ENCODE measurements around the gene ATP10A. TPM values are rescaled to one million over a fixed set of nuclear protein-coding genes. Genes with fewer than 3 reads are reported as not detected.

The ATP10A gene
- total and polyA plus RNA-seq, 9 of the 15 experiments (the other 6 are each of a cell fraction or from before 2014, with no cell fraction given) = 0.09 TPM; not detected in 8

- BruUV-seq (replicated peaks) = no TSS peak
- FAIRE-seq = no peak
- 1% methylated on average over 6 of the region's 6 CpGs for WGBS (ENCODE audit: insufficient coverage, low coverage, missing lambda C conversion rate)
- H3K27ac ChIP-seq (ENCODE audit: extremely low read depth, low read depth, low read length) = no peak overlapping the region
- in situ Hi-C loops (cut with MboI) = no loop called here
- H2AFZ ChIP-seq (ENCODE audit: low read depth, low read length) = no peak overlapping the region
- no peaks in the 10 kb centered on the region for H3K9me3 ChIP-seq (replicated peaks; ENCODE audit: control insufficient read depth, insufficient read depth, low read depth, low read length)
- H3K4me3 ChIP-seq = no peak overlapping the region
- DNase-seq (ENCODE audit: extremely low read depth in 1 of 4, low spot score in 3 of 4) = no peak
- H3K4me1 ChIP-seq (replicated peaks in 1 of 2; ENCODE audit: control insufficient read depth in 2 of 2, insufficient read depth in 2 of 2, low read length in 2 of 2) = no peaks in the 10 kb centered on the region
- H4K20me1 ChIP-seq (replicated peaks; ENCODE audit: control insufficient read depth, insufficient read depth, low read length) = no peaks in the 10 kb centered on the region
- ATAC-seq = no peak
- no peaks in the 10 kb centered on the region; a peak in 1 of 5 replicates for H3K27me3 ChIP-seq (ENCODE audit: control insufficient read depth in 2 of 2, insufficient read depth in 2 of 2, low read length in 2 of 2)
- H3K9me1 ChIP-seq (ENCODE audit: control insufficient read depth, insufficient read depth, low read length) = no peaks in the 10 kb centered on the region
- no peak overlapping the region for H3K4me2 ChIP-seq (ENCODE audit: insufficient read depth, low read length)
- POLR2A ChIA-PET = no interaction called here
- CTCF ChIA-PET (ENCODE audit: low intra/inter-chr PET ratio) = no interaction called here
- intact Hi-C loops (cut with micrococcal nuclease) = no loop called here
- no peaks in the 10 kb centered on the region for H3K79me2 ChIP-seq (ENCODE audit: control insufficient read depth, insufficient read depth, low read length)
- no peaks in the 10 kb centered on the region for H3K36me3 ChIP-seq (ENCODE audit: control insufficient read depth, insufficient read depth, low read length)
- no peak overlapping the region for H3K9ac ChIP-seq (ENCODE audit: insufficient read depth in 1 of 2, low read depth in 2 of 2, low read length in 2 of 2)
- TF ChIP-seq NCOR1 (IDR thresholded peaks at IDR 0.05) = no peak
- no peak for TF ChIP-seq TARDBP (IDR thresholded peaks at IDR 0.05)
- TF ChIP-seq CAMTA2 (CRISPR knock-in tag; conservative IDR thresholded peaks at IDR 0.05) = no peak
- no peak for TF ChIP-seq ARID3A (IDR thresholded peaks at IDR 0.05; ENCODE audit: borderline replicate concordance, low read depth, low read length)
- no peak for TF ChIP-seq HMGN3 (IDR thresholded peaks at IDR 0.05; ENCODE audit: borderline replicate concordance, extremely low read depth, insufficient read length, low read depth, low read length)
- no peak for TF ChIP-seq RERE (CRISPR knock-in tag; IDR thresholded peaks at IDR 0.05; ENCODE audit: borderline replicate concordance)
- no peak for TF ChIP-seq HCFC1 (IDR thresholded peaks at IDR 0.05; ENCODE audit: low read depth, low read length)
- no peak for TF ChIP-seq PTTG1 (tag; IDR thresholded peaks at IDR 0.05; ENCODE audit: low read depth)
- no peak for TF ChIP-seq AFF1 (IDR thresholded peaks at IDR 0.05; ENCODE audit: low read depth in 1 of 2, partially characterized antibody in 2 of 2)
- TF ChIP-seq ZNF583 (CRISPR knock-in tag; IDR thresholded peaks at IDR 0.05) = no peak
- no peak for TF ChIP-seq ZNF445 (CRISPR knock-in tag; IDR thresholded peaks at IDR 0.05; ENCODE audit: low read depth)
- TF ChIP-seq HIVEP1 (CRISPR knock-in tag; IDR thresholded peaks at IDR 0.05) = no peak
- no peak for TF ChIP-seq ZNF644 (tag; IDR thresholded peaks at IDR 0.05; ENCODE audit: low read depth)
Measured at GRCh38 chr15:25824618-25825017, 38.5 kb downstream of the ATP10A start.
